Left forelimb (tissue), 1 donor: Measurements from ENCODE around the gene SPATS2.

ENCODE experiments used
- DNase-seq: peaks from one replicate; pipeline ENCODE4 v3.0.0-alpha.2; 2018; ENCODE audit warnings: low spot score

SPATS2 gene

DNA sequence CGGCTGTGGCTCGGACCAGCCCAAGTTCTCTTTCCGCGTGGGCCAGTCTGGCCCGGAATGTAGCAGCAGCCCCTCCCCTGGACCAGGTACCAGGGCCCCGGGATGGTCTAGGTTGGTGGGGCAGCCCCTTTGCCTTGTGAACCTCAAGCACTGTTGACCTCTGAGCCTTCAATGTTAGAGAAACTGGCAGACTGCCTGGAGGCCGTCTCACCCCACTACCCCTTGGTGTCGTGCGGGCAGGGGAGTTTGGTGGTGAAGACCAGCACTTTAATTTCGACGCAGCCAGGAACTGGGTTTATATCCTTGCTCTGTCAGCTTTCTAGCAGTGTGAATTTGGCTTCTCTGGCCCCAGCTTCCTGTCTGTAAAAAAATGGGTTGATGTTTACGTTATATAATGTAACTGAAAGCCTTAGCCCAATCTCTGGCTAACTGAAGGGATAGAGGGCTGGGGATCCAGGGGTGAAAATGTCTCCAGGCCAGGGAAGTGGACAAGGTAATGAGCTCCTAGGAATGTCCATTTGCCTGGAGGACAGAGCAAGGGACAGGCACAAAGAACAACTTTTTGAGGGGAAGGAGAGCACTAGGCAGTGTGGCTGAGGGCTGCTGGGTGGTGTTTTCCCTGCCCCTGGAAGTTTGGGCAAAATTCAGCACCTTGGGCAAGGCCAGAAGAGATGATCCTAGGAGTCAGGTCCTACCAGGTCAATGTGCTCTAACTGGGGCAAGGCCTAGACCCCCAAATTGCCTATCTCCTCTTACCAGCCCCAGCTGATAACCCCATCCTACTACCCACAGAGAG lies 189.3 kb downstream of the SPATS2 start:
- DNase-seq, result no peak

DNA sequence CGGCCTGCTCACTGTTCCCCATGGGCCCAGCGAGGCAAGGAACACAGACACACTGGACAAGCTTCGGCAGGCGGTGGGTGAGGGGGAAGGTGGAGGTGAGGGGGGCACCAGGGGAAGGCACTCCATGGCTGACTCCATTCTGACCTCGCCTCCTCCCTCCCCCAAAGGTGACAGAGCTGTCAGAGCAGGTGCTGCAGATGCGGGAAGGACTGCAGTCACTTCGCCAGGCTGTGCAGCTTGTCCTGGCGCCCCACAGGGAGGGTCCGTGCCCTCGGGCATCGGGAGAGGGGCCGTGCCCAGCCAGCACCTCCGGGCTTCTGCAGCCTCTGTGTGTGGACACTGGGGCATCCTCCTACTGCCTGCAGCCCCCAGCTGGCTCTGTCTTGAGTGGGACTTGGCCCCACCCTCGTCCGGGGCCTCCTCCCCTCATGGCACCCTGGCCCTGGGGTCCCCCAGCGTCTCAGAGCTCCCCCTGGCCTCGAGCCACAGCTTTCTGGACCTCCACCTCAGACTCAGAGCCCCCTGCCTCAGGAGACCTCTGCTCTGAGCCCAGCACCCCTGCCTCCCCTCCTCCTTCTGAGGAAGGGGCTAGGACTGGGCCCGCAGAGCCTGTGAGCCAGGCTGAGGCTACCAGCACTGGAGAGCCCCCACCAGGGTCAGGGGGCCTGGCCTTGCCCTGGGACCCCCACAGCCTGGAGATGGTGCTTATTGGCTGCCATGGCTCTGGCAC lies 190.1 kb downstream of the SPATS2 start:
- no peak for DNase-seq

DNA sequence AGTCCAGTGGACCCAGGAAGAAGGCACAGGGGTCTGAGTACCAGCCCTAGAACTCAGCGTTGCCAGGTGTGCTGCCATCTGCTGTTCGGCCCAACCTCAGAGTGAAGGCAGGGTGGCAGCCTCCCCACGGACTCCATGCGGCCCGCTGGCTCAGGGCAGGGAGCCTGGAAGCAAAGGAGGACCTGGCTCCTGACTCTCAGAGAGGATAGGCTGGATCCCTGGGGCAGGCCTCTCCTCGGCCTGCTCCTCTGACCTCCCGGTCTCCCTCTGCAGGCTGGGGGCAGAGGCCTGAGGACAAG lies 190.6 kb downstream of the SPATS2 start:
- no peak for DNase-seq

DNA sequence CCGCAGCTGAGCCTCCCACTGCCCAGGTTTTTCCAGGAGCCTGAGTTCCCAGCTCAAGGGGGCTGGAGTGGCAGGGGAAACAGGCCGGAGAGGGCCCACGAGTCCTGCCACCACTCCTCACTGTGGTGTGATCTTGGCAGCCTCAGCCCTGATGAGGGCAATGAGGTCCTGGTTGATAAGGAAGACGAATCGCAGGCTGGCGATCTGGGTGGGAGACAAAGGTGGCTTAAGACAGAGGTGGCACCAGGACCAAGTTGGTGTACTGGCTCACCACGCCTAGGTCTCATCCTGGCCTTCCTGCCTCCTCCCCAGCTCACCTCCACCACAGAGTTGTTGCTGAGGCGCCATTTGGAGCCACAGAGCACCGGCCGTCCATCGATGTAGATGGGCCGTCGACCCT lies 191.3 kb downstream of the SPATS2 start:
- no peak for DNase-seq

DNA sequence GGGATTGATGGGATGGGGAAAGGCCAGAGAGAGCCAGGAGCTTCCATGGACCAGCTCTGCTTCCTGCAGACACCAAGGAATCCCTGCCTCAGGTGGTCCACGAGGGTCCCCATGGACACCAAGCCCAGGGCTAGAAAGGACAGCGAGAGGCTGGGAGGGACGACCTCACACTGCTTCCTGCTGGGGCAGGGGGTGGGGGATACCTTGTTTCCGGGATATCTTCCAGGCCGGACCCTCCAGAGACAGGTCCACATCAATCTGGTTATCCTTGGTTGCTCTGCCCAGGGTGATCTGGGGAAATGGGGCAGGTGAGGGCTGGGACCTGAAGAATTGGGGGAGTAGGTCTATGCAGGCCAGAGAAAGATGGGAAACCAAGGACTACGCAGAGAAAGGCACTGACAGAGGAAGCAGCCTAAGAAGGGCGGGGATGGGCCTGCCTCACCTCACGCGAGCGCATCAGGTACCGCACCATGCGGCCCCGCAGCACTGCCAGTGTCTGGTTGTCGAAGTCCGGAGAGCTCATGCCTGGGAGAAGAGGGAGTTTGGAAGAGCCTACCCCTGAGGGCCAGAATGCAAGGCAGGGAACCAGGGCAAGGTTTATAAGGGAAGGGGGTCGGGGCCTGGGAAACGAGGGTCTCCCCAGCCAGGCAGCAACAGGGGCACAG lies 191.9 kb downstream of the SPATS2 start:
- DNase-seq, result no peak

DNA sequence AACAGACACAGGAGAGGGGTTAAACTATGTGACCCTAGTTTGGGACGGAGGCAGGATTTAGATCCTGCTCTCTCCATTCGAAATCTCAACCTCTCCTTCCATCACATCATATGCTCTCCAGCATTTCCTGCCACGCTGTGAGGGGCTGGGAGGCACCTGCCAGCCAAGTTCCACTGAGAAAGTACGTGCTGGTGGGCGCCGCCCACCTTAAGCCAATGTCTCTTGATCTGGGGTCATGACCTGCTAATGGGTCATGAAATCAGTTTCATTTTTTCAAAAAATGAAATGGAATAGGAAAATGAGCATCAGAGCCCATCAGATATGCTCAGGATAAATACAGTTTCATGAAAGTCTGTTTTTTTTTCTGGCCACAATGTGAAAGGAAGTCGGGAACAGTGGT lies 193.4 kb downstream of the SPATS2 start:
- DNase-seq, result no peak

DNA sequence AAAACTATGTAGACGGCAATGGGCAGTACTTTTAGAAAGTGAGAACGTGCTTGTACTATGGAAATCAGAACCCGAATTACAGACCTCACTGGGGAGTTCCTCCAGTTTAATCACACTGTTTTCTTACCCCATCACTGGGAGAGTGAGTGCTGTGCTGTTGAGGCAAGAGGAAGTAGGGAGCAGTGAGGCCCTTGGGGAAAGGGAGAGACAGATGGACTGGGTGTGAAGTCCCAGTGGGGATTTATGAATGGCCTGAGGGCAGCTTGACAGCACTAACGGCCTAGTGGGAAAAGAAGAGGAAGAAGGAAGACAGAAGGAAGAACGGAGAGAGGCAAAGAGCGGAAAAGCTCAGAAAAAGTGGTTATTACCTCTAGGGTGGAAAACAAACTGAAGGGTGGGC lies 195.0 kb downstream of the SPATS2 start:
- no peak for DNase-seq

DNA sequence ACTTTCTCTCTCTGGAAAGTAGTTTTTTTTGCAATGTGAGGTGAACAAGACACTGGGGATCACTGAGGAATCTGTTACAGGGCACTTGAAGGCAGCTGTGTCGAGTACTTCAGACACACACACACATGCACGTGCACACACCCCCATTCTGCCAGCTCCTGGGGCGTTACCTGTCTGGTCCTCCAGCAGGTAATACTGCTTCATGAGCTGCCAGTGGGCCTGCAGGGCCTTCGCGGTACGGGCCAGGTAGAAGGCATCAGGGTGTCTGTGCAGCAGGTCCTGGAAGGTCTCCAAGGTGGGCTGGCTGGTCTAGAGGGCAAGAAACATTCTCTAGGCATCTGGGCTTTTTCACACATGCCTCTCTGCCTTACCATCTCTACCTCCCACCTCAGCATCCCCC lies 195.6 kb downstream of the SPATS2 start:
- no peak for DNase-seq

DNA sequence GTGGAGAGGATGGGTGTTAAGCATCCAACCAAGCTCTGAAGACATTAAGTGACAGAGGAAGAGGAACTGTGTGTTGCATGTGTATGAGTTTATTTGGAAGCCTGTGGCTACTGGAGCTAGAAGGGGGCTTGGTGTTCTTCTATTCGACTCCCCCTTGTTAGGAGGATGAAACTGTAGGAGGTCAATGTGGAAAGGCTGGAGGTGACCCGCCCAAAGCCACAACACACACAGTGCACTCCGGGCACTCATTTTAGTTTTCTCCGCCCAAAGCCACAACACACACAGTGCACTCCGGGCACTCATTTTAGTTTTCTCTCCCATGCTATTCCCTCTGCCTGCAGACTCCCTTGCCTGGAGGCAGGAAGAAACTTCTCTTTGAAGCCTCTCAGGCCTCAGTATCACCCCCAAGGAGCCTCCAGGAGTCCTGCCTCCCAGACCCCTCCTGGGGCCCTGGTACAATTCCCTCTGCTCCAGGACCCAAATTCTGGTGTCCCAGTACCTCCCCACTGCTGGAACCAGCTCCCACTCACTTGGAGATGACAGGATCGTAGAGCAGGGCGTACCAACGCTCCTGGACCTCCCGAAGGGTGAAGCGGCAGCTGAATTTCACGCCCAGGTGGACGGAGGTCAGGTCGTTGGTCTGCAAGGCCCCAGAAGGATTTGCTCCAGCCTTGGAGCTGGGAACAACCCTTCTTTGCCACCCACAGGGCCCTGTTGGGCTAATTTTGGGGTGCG lies 196.9 kb downstream of the SPATS2 start:
- no peak for DNase-seq

DNA sequence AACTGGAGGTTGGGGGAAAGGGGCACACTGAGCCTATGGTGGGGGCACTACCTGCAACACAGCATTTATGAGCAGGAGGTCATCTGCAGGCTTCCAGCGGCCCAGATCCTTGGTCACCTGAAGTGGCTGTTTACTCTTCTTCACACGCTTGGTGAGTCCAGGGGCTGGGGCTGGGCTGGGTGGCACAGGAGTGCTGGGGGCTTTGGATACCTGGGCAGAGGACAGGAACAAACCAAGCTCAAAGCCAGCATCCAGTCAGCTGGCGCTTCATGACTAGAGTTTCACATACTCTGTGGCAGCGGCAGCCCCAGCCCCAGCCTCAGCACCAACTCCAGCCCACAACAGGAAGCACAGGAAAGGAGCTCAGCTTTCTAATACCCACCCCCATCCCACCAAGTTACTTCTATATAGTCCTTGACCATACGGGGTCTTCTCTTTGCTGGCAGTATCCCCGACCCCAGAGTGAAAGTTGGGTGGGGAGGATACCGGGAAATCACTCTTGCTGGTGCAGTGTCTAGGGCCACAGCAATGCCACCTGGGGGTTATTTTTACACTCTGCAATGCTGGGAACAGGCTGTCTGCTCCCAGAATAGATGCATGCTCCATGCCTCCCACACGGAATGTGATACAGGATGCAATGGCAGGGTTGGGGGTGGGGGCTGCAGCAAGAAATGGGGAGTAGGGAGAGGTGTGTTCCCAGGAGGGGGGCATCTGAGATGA lies 197.6 kb downstream of the SPATS2 start:
- DNase-seq, result no peak

DNA sequence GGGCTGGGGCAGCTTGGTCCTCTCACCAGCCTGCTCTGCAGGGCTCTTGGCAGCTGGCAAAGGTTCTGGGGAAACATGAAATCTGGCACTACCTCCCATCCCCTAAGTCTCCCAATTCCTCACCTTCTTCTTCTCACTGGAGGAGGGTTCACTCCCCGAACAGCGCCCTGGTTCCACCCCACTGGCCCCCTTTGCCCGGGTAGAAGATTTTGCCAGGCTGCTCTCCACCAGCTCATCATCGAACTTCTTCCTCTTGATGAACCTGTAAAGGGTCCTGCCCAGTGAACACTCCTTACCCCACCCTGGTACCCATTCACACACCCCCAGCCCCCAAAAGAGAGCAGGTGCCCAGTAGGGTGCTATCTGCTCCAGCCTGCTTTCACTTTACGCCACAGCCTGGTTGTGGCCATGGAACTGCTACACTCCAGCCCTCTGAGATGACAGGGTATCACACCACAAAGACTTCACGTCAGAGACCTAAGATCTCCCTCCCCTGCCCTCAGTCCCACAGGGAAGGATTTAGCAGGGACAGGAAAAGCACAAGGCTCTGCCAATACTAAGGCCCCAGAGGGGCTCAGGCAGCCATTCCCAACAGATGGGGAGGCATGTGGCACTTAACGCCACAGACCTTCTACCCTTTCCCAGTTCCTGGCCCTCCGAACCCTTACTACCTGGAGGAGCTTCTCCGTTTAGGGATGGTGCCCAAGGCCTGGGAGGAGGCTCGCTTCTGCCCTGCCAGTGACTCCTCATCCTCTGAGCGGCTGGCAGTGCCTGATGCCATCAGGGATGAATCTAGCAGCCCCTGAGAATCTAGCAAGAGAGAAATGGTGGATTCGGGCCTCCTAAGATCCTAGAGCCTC lies 198.4 kb downstream of the SPATS2 start:
- DNase-seq, result no peak

DNA sequence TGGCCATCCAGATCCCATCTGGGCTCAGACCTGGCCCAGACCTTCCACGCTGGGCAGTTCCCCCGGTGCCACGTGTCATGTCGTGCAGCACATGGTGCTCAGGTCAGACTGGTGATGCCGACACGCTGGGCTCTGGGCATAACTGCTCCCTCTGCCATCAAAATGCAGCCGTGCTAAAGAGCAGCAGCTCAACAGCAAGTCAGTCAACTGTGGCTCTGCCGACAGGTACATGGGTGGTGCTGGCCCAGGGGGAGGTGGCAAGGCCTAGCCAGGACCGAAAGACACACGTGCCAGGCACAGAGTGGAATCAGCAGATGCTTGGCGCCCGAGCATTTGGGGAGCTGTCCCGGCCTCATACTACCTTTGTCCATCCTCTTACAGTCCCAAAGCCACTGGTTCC lies 199.1 kb downstream of the SPATS2 start:
- DNase-seq, result no peak

DNA sequence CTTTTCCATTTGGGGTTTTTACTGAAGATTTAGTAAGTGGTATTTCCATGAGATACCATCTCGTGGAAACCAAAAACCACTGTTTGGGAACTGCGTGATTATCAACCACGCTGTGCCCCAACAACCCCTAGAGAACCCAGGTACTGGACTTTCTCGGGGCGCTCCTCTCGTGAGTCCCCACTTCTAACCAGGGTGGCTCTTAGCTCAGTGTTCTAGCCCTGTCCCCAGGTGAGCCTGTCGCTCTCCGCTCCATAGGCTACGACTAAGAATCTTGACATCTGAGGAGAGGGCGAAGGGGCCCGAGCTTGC lies 200.0 kb downstream of the SPATS2 start:
- DNase-seq, result no peak

DNA sequence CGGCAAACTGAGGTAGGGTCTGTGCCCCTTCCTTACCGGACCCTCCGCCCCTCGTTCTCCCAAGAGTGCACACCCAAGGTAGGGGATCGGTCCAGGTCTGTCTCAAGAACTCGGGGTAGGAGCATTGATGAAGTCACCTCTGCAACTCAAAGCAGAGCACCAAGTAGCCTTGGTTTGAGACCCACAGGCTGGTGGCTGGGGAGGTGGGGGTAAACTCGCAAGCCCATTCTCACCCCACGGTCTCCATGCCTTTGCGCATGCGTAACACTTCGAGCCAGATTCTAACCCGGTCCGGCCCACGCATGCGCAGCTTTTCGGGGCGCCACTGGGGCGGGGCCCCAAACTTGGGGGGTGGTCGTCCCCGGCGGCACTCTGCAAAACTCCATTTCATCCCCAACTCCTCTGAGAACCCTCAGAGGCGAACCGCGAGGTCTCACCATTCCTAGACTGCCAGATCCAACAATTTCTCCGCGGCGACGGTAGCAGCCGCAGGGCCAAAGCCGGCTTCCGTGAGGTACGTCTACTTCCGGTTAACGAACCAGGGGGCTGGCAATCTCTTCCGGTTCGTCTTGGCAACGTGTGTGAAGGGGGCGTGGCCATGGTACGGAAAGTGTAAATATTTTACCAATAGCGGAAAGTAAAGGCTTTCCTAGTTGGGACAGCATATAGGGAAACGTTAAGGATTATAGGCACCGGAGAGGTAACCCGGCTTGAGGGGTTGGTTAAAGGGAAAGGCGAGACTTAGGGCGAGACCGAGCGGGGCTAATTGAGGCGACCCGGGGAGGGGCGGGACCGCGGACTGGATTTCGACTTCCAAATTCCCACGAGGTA lies 200.6 kb downstream of the SPATS2 start, which contains the start of gene MCRS1:
Gene MCRS1, minus strand, starts transcription at position 532 of the 831 bp plus-strand sequence. CDS start 1,411 bp downstream, outside the sequence.
- peak; percentile 92 for DNase-seq

DNA sequence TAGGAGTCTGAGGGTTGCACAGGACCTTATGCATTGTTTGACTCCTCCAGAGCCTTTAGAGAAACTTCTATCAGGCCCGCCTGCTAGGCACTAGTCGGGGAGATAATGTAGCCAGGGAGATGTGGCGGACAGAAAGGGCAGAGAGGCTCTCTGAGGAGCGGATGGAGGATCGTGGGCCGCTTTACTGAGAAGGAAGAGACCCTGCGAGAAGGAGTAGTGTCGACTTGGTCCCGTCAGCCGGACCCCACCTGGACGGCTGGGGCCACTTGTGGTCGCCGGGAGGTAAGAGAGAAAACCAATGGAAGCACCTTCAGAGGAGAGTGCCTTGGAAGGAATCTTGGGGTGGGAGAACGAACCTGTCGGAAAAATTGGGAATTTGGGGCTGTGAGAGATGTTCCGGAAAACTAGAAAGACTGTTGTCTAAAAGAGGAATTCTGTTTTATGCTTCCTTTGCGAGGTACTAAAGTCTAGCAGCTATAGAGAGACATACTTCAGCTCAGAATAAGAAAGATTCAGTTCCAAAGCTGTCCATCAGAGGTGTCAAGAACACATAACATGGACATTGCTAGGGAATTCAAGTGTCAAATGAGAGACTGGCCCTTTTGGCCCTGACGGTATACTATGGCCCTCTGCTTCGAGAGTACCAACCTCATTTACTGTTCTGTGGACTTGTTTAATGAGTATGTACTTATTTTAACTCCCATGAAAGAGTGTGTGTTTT lies 201.3 kb downstream of the SPATS2 start:
- peak; percentile 65 for DNase-seq
